HG03520 (cell line): ENCODE results near the gene ZYG11A.

Experiments used
- ATAC-seq: cut with Tn5 transposase; IDR thresholded peaks from one replicate; pipeline ENCODE4 v1.9.1; 2021; ENCODE audit warnings: mild to moderate bottlenecking, moderate library complexity; ENCODE audit not compliant: unreplicated experiment

The ZYG11A gene

GRCh38 chr1:52876843-52877242, 34.3 kb downstream of the ZYG11A start:
- no peak for ATAC-seq

GRCh38 chr1:52877554-52877953, 35.0 kb downstream of the ZYG11A start:
- no peak for ATAC-seq

- ATAC-seq = no peak
Observed at GRCh38 chr1:52880206-52880605, 37.6 kb downstream of the ZYG11A start.

GRCh38 chr1:52887483-52887882, 44.9 kb downstream of the ZYG11A start:
- ATAC-seq = no peak

- ATAC-seq = no peak
Observed at GRCh38 chr1:52892424-52893215, 50.1 kb downstream of the ZYG11A start.

- no peak for ATAC-seq
Observed at GRCh38 chr1:52899445-52899894, 56.9 kb downstream of the ZYG11A start.

- no peak for ATAC-seq
Observed at GRCh38 chr1:52900402-52900801, 57.8 kb downstream of the ZYG11A start.

GRCh38 chr1:52901384-52901783, 58.8 kb downstream of the ZYG11A start:
- no peak for ATAC-seq

- no peak for ATAC-seq
Observed at GRCh38 chr1:52904208-52904926, 61.8 kb downstream of the ZYG11A start.

GRCh38 chr1:52904927-52905698, 62.6 kb downstream of the ZYG11A start:
- ATAC-seq = no peak

- ATAC-seq = no peak
Observed at GRCh38 chr1:52906135-52906603, 63.6 kb downstream of the ZYG11A start.

GRCh38 chr1:52907068-52907811, 64.7 kb downstream of the ZYG11A start:
- ATAC-seq = no peak

- no peak for ATAC-seq
Observed at GRCh38 chr1:52907812-52908153, 65.2 kb downstream of the ZYG11A start.

GRCh38 chr1:52911541-52911940, 69.0 kb downstream of the ZYG11A start:
- ATAC-seq = no peak

- no peak for ATAC-seq
Observed at GRCh38 chr1:52913014-52913413, 70.5 kb downstream of the ZYG11A start.

GRCh38 chr1:52913537-52913936, 71.0 kb downstream of the ZYG11A start:
- ATAC-seq = no peak

GRCh38 chr1:52914463-52914862, 71.9 kb downstream of the ZYG11A start:
- ATAC-seq = no peak

- no peak for ATAC-seq
Observed at GRCh38 chr1:52915211-52915854, 72.8 kb downstream of the ZYG11A start.

GRCh38 chr1:52915855-52916220, 73.3 kb downstream of the ZYG11A start:
- no peak for ATAC-seq

- no peak for ATAC-seq
Observed at GRCh38 chr1:52916241-52916975, 73.8 kb downstream of the ZYG11A start.
